Measurements from ENCODE around the gene DBP. TPM values are rescaled to one million over a fixed set of nuclear protein-coding genes. Genes with fewer than 3 reads are reported as not detected.

Gene DBP
- 9.7 TPM in 2 replicates for total RNA-seq

DNA sequence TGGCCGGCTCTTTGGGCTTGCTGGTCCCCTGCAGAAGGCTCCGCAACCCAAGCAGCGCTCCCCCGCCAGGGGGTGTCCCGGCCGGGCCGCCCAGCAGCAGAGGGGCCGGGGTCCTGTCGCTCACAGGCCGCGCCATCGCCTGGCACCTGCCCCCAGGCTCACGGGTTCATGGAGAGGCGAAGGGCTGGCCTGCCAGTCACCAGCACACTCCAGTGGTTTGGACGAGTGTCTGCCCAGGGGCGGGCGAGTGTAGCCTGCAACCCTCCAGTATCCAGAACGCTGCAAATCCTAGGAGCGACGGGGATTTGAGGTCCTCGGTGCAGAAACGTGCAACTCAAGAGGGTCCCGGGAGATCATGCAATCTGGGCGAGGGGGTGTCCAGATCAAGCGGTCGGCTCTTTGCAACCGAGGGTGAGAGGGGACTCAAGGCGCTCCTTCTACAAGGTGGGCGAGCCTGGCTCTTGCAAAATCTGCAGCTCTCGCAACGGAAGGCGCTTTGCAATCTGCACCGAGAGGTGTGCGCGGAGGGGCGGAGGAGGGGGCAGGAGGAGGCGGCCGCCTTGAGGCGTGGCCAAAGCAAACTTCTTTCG lies at the start of gene DBP:
Gene DBP, minus strand, starts transcription at position 521 of the 590 bp plus-strand sequence. Its CDS starts 385 bp downstream, at position 136.

DNA sequence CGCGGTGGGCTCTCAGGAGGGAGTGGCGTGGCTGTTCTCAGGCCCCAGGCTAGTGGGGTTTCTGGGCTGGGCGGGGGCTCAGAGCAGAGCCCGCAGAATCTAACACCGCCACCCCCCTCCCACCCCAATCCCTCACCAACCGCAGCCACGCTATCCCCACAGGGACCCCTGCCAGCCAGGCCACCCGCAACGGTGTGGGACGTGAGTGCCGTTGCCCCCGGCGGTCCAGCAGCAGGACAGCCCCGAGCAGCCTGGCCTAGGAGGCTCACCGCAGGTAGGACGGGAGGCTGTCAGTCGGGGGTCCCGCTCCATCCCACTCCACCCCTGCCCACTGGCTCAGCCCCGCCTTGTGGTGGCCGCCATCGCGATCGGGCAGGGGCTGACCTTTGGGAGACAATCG lies 35.8 kb upstream of the DBP start, which contains the start of gene NTN5:
Gene NTN5, minus strand, starts transcription at position 24 of the 400 bp plus-strand sequence. CDS start 2,031 bp downstream, outside the sequence.

DNA sequence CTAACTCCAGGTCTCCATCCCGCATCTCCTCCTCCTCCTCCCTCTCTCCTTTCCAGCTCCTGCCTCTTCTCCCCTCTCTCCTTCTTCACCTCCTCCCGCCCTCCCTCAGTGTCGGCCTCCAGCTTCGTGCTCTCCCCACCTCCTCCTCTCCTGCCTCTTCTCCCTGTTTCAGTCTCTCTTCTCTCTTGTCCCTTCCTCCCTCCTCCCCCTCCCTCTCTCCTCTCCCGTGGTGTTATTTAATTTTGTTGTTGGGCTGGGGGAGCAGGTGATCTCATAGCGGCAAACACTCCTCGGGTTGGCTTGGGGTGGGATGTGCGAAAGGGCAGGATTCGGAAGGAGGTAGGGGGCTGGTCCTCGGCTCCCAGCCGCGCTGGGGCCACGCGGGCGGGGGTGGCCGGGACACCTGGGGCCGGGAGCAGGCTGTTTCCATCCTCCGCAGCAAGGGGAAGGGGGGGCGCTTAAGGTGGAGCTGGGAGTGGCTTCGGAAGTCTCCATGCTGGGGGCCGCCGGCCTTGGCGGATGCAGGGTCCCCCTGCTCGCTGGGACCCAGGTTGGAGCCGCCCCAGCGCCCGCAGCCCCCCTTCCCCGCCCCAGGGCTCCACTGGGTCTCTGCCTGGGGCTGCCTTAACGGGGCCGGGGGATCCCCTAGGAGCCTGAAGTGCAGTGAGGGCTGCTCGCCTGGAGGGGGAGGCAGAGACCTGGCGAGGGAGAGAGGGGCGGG lies 9.0 kb upstream of the DBP start, which contains the start of gene CA11:
Gene CA11, minus strand, starts transcription at position 187 of the 721 bp plus-strand sequence. CDS start 555 bp downstream, outside the sequence.

DNA sequence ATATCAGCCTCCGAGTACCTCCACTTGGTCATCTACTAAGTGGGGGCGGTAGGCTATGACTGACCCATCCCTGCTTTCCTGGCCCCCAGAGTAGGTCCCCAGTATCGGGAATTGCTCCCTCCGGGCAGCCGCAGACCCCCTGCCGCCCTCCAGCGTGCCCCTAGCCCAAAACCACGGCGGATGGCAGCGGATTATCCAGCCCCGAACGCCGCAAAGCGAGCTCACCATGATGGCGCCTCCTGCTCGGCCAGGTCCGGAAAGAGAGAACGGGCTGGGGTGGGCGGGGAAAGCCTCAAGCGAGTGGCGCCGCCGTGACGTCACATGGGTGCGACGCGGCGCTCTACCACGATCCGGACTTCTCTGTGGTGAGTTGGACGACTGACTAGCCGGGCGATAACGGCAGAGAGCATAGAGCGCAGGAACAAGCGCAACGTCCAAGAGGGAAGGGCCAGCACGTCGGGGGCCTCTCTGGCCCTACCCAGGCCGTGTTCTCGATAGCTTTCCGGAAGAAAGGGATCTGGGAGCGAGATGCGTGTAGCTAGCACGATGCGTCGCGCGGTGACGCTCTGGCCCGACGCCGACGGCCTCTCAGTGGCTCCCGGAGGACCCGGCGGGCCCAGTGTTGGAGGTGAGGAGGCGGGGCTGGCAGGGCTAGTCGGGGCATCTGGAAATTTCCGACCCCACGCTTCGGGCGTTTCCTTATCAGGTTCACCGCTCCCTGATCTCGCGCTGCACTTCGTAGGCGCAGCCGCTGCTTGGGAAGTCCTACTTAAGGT lies 18.1 kb downstream of the DBP start, which contains the start of the genes RPL18 and SPHK2:
Gene RPL18, minus strand, starts transcription at position 263 of the 776 bp plus-strand sequence. Its CDS starts 35 bp downstream, at position 228.
Gene SPHK2, plus strand, starts transcription at position 591 of the 776 bp plus-strand sequence. CDS start 1,009 bp downstream, outside the sequence.

GRCh38 chr19:48614436-48615230 lies 22.5 kb downstream of the DBP start, which contains the start of gene FAM83E:
TSS of gene FAM83E (minus strand) at chr19:48615076. CDS start at chr19:48613372, 1,704 bp downstream.

DNA sequence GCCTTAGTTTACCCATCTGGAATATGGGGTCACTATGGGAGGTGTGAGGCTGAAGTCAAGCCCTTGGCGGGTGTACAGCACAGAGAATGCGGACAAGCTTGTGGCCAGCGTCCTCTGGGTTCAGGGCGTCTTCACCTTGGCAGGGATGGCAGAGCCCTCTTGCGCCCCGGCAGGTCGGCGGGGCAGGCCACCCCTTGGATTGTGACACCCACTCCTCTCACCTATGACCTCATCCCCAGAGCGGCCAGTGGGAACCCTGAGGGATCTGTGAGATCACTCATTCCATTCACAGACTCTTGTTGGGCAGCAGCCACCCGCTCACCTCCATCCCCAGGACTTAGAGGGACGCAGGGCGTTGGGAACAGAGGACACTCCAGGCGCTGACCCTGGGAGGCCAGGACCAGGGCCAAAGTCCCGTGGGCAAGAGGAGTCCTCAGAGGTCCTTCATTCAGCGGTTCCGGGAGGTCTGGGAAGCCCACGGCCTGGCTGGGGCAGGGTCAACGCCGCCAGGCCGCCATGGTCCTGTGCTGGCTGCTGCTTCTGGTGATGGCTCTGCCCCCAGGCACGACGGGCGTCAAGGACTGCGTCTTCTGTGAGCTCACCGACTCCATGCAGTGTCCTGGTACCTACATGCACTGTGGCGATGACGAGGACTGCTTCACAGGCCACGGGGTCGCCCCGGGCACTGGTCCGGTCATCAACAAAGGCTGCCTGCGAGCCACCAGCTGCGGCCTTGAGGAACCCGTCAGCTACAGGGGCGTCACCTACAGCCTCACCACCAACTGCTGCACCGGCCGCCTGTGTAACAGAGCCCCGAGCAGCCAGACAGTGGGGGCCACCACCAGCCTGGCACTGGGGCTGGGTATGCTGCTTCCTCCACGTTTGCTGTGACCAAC lies 30.5 kb downstream of the DBP start, which contains the start of gene SPACA4:
Gene SPACA4, plus strand, starts transcription at position 280 of the 896 bp plus-strand sequence. Its CDS starts 237 bp downstream, at position 517.

Other genes with a start within 250 kb of the DBP start
- 85.5 and 149 TPM in 2 replicates for gene KDELR1, start 245.8 kb downstream of the DBP start, total RNA-seq
- 0.14 and 0.28 TPM in 2 replicates for gene GRIN2D, start 243.7 kb downstream of the DBP start, total RNA-seq
- gene GRWD1, start 191.4 kb downstream of the DBP start, total RNA-seq, result 46.8 and 50.1 TPM in 2 replicates
- 0.05 and 0.42 TPM in 2 replicates for gene KCNJ14, start 181.8 kb downstream of the DBP start, total RNA-seq
- gene CYTH2, start 168.0 kb downstream of the DBP start, total RNA-seq, result 33.1 and 53.2 TPM in 2 replicates
- 5.8 and 7.5 TPM in 2 replicates for gene LMTK3, start 125.5 kb downstream of the DBP start, total RNA-seq
- 60.3 and 60.8 TPM in 2 replicates for gene SULT2B1, start 85.2 kb downstream of the DBP start, total RNA-seq
- not detected in 2 replicates for gene SPACA4, start 30.6 kb downstream of the DBP start, total RNA-seq
- gene FAM83E, start 22.3 kb downstream of the DBP start, total RNA-seq, result 2.0 and 6.7 TPM in 2 replicates
- 2,904 and 4,070 TPM in 2 replicates for gene RPL18, start 18.2 kb downstream of the DBP start, total RNA-seq
- 13.8 and 15.9 TPM in 2 replicates for gene SPHK2, start 17.9 kb downstream of the DBP start, total RNA-seq
- 2.1 and 2.4 TPM in 2 replicates for gene CA11, start 8.8 kb upstream of the DBP start, total RNA-seq
- not detected in 2 replicates for gene NTN5, start 35.6 kb upstream of the DBP start, total RNA-seq
- gene FUT2, start 58.6 kb upstream of the DBP start, total RNA-seq, result 10.4 and 10.5 TPM in 2 replicates
- 0.85 and 0.88 TPM in 2 replicates for gene MAMSTR, start 82.3 kb upstream of the DBP start, total RNA-seq
- gene RASIP1, start 103.2 kb upstream of the DBP start, total RNA-seq, result 3.0 and 4.8 TPM in 2 replicates
- 0.28 TPM in 1 of 2 replicates, not detected in the other for gene IZUMO1, start 109.5 kb upstream of the DBP start, total RNA-seq
- 8.0 and 8.2 TPM in 2 replicates for gene FUT1, start 115.3 kb upstream of the DBP start, total RNA-seq
- not detected in 2 replicates for gene FGF21, start 118.1 kb upstream of the DBP start, total RNA-seq
- gene BCAT2, start 173.7 kb upstream of the DBP start, total RNA-seq, result 43.5 and 69.6 TPM in 2 replicates
- gene HSD17B14, start 199.1 kb upstream of the DBP start, total RNA-seq, result 1.1 and 2.4 TPM in 2 replicates
- 1.7 and 5.3 TPM in 2 replicates for gene PLEKHA4, start 231.2 kb upstream of the DBP start, total RNA-seq
- gene PPP1R15A, start 235.0 kb upstream of the DBP start, total RNA-seq, result 25.3 and 25.5 TPM in 2 replicates

Measured in airway epithelial cell (primary cell).